ENCODE measurements around the gene FNDC1.
A peak's percentile ranks its signal among the peaks of the same experiment; 100 is the strongest.

FNDC1 gene

DNA sequence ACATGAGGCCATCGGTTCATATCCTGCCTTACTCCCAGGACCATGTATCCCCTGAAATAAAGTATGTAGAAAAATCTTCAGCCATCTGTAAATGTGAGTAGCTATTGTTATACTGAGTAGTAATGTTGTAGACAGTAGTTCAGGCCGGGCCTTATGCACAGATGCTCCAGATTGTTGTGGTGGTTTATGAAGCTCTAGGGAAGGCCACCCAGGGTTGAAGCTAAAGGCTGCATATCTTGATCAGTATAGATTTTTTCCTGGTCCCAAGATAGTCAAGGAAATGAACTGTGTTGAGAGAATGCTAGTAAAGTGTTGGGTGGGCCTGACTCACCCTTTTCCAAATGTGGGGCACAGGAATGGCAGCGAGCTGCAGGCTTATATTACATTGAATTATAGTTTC lies 81.4 kb downstream of the FNDC1 start:
- no peak overlapping the region for H3K27ac ChIP-seq (ENCODE audit: low read depth, low read length)
- 0 out of 2 replicates have a peak, but pooled peaks cover 4% of the 10 kb centered on the region for H3K4me1 ChIP-seq (ENCODE audit: control insufficient read depth, low read length)
- no peaks in the 10 kb centered on the region for H3K27me3 ChIP-seq (ENCODE audit: control insufficient read depth, low read length)
- H3F3A ChIP-seq (ENCODE audit: control insufficient read depth, insufficient read depth): no peaks in the 10 kb centered on the region
- no peaks in the 10 kb centered on the region for H3K36me3 ChIP-seq (ENCODE audit: control insufficient read depth, low read length)
- H4K20me1 ChIP-seq (ENCODE audit: control insufficient read depth, insufficient read depth, low read depth, low read length): no peaks in the 10 kb centered on the region
- no peaks in the 10 kb centered on the region for H3K9me2 ChIP-seq (replicated peaks; ENCODE audit: control insufficient read depth, low read length)
- no peaks in the 10 kb centered on the region for H3K79me2 ChIP-seq (ENCODE audit: control insufficient read depth, low read length)
- no peaks in the 10 kb centered on the region for H3K9me3 ChIP-seq (ENCODE audit: control insufficient read depth, insufficient read depth, low read length)
- TF ChIP-seq, protein P1, sequence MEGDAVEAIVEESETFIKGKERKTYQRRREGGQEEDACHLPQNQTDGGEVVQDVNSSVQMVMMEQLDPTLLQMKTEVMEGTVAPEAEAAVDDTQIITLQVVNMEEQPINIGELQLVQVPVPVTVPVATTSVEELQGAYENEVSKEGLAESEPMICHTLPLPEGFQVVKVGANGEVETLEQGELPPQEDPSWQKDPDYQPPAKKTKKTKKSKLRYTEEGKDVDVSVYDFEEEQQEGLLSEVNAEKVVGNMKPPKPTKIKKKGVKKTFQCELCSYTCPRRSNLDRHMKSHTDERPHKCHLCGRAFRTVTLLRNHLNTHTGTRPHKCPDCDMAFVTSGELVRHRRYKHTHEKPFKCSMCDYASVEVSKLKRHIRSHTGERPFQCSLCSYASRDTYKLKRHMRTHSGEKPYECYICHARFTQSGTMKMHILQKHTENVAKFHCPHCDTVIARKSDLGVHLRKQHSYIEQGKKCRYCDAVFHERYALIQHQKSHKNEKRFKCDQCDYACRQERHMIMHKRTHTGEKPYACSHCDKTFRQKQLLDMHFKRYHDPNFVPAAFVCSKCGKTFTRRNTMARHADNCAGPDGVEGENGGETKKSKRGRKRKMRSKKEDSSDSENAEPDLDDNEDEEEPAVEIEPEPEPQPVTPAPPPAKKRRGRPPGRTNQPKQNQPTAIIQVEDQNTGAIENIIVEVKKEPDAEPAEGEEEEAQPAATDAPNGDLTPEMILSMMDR (IDR thresholded peaks at IDR 0.05; ENCODE audit: low read depth, low read length, poor library complexity, severe bottlenecking): no peak
- no peak for TF ChIP-seq EZH2phosphoT487 (IDR thresholded peaks at IDR 0.05; ENCODE audit: borderline replicate concordance, low read length)
- no peak overlapping the region for H3K4me2 ChIP-seq (ENCODE audit: low read length)
- H3K4me3 ChIP-seq (ENCODE audit: low read length): no peak overlapping the region

DNA sequence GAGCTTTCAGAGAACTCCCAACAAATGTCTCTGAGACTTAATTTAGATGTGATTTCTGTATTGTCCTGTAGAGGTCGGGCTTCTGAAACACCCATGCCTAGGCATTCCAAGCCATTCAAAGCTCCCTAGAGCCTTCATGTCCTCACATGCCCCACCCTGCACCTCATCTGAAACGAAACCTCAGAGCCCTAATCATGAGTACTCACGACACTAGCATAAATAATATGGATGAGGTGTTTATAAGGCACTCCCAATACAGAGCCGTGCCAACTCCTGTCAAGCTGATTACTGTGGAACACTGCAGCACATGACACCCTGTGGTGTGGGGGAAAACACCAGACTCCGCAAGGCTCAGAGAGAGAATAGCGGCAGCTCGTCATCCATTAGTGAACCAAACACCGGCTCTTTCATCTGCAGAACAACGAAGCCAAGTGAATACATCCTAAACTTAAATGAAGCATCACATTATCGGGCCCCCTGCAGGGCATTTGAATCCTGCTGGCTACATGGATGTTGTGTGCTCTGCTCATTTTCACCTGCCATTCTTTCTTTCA lies 83.8 kb downstream of the FNDC1 start:
- Histone ChIP-seq H3K4me3 (ENCODE audit: low read length) (no peak overlapping the region), H3K4me1 (ENCODE audit: control insufficient read depth, low read length) (0 out of 2 replicates have a peak, but pooled peaks cover 4% of the 10 kb centered on the region)

DNA sequence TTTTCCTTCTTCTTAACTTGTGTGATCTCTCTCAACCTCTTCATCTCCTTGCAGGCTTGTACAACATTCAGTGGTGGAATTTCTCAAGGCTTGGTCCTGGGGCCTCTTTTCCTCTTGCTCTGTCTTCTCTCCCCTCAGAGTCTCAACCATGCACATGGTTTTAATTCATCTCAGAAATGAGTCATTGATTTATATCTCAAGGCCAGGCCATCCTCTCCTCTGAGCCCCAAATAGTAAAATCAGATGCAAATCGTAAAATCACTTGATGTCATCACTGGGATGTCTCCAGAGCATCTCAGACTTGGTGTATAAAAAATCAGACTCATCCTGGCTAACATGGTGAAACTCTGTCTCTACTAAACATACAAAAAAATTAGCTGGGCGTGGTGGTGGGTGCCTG lies 85.0 kb downstream of the FNDC1 start:
- no peak overlapping the region for H3K4me3 ChIP-seq (ENCODE audit: low read length)

More for the DNA sequence above, 83.8 kb downstream of the FNDC1 start:
- Histone ChIP-seq H3K36me3 (ENCODE audit: control insufficient read depth, low read length) (no peaks in the 10 kb centered on the region), H3K9me2 (replicated peaks; ENCODE audit: control insufficient read depth, low read length) (no peaks in the 10 kb centered on the region), H3K27ac (ENCODE audit: low read depth, low read length) (no peak overlapping the region), H3K4me2 (ENCODE audit: low read length) (no peak overlapping the region; the same call in 1 of the 2 replicates), H3F3A (ENCODE audit: control insufficient read depth, insufficient read depth) (no peaks in the 10 kb centered on the region), H3K27me3 (ENCODE audit: control insufficient read depth, low read length) (no peaks in the 10 kb centered on the region), H3K79me2 (ENCODE audit: control insufficient read depth, low read length) (no peaks in the 10 kb centered on the region), H4K20me1 (ENCODE audit: control insufficient read depth, insufficient read depth, low read depth, low read length) (no peaks in the 10 kb centered on the region), H3K9me3 (ENCODE audit: control insufficient read depth, insufficient read depth, low read length) (no peaks in the 10 kb centered on the region)
- TF ChIP-seq, protein P1 (IDR thresholded peaks at IDR 0.05; ENCODE audit: low read depth, low read length, poor library complexity, severe bottlenecking): peak; percentile 77
- TF ChIP-seq EZH2phosphoT487 (IDR thresholded peaks at IDR 0.05; ENCODE audit: borderline replicate concordance, low read length): no peak

More for the DNA sequence above, 85.0 kb downstream of the FNDC1 start:
- no peaks in the 10 kb centered on the region for H3K9me2 ChIP-seq (replicated peaks; ENCODE audit: control insufficient read depth, low read length)
- H3K79me2 ChIP-seq (ENCODE audit: control insufficient read depth, low read length): no peaks in the 10 kb centered on the region
- H3K27me3 ChIP-seq (ENCODE audit: control insufficient read depth, low read length): no peaks in the 10 kb centered on the region
- no peak for TF ChIP-seq EZH2phosphoT487 (IDR thresholded peaks at IDR 0.05; ENCODE audit: borderline replicate concordance, low read length)
- TF ChIP-seq, protein P1 (IDR thresholded peaks at IDR 0.05; ENCODE audit: low read depth, low read length, poor library complexity, severe bottlenecking): no peak
- no peaks in the 10 kb centered on the region for H3K9me3 ChIP-seq (ENCODE audit: control insufficient read depth, insufficient read depth, low read length)
- 0 out of 2 replicates have a peak, but pooled peaks cover 4% of the 10 kb centered on the region for H3K4me1 ChIP-seq (ENCODE audit: control insufficient read depth, low read length)
- H4K20me1 ChIP-seq (ENCODE audit: control insufficient read depth, insufficient read depth, low read depth, low read length): no peaks in the 10 kb centered on the region
- H3K4me2 ChIP-seq (ENCODE audit: low read length): no peak overlapping the region
- no peaks in the 10 kb centered on the region for H3F3A ChIP-seq (ENCODE audit: control insufficient read depth, insufficient read depth)
- no peaks in the 10 kb centered on the region for H3K36me3 ChIP-seq (ENCODE audit: control insufficient read depth, low read length)
- no peak overlapping the region for H3K27ac ChIP-seq (ENCODE audit: low read depth, low read length)
